ENCODE measurements around the gene GALM.
A peak's percentile ranks its signal among the peaks of the same experiment; 100 is the strongest.

Gene GALM

GRCh38 chr2:38690499-38691420 is 24.8 kb downstream of the GALM start:
- TF ChIP-seq, protein P1, sequence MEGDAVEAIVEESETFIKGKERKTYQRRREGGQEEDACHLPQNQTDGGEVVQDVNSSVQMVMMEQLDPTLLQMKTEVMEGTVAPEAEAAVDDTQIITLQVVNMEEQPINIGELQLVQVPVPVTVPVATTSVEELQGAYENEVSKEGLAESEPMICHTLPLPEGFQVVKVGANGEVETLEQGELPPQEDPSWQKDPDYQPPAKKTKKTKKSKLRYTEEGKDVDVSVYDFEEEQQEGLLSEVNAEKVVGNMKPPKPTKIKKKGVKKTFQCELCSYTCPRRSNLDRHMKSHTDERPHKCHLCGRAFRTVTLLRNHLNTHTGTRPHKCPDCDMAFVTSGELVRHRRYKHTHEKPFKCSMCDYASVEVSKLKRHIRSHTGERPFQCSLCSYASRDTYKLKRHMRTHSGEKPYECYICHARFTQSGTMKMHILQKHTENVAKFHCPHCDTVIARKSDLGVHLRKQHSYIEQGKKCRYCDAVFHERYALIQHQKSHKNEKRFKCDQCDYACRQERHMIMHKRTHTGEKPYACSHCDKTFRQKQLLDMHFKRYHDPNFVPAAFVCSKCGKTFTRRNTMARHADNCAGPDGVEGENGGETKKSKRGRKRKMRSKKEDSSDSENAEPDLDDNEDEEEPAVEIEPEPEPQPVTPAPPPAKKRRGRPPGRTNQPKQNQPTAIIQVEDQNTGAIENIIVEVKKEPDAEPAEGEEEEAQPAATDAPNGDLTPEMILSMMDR (conservative IDR thresholded peaks at IDR 0.05; ENCODE audit: low read depth) = no peak
- peak; percentile 94 for DNase-seq (ENCODE audit: low spot score)
- ChIA-PET CTCF (interaction anchor here (0.6 to 0.7 kb wide), 2 partner anchors 313 to 740 kb away, joined by 4 read pairs; no protein-coding TSS in a partner anchor), POLR2A (ENCODE audit: low non-redundant PET) (no interaction called here)
- H3K27ac ChIP-seq = peak overlapping the region; percentile 91

DNA sequence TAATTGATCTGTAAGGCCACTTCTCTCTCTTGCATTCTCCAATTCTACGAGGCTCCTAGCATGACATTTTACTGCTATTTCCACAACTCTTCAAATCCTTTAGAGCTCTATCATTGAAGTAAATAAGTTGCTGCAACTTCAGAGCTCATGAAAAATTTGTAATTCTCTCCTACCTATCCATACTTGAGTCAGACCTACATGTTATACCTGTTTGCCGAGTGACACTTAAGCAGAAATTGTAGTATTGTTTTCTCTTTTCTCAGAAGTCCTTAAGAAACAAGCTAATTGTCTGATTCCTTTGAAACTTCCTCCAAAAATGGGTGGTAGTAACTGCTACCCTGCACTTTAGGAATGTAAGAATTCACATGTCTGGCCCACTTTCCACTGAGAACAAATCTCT is 26.1 kb downstream of the GALM start:
- TF ChIP-seq, protein P1 (conservative IDR thresholded peaks at IDR 0.05; ENCODE audit: low read depth) = no peak

GRCh38 chr2:38692636-38693318 is 26.9 kb downstream of the GALM start:
- TF ChIP-seq, protein P1 (conservative IDR thresholded peaks at IDR 0.05; ENCODE audit: low read depth) = no peak

More for the DNA sequence above, 26.1 kb downstream of the GALM start:
- POLR2A ChIA-PET (ENCODE audit: low non-redundant PET) = no interaction called here
- CTCF ChIA-PET = interaction anchor here (0.6 to 0.7 kb wide), 2 partner anchors 707 to 1819 kb away, joined by 3 to 6 read pairs; no protein-coding TSS in a partner anchor
- H3K27ac ChIP-seq = no peak overlapping the region
- no peak for DNase-seq (ENCODE audit: low spot score)

GRCh38 chr2:38697116-38697840 is 31.4 kb downstream of the GALM start:
- ChIA-PET CTCF (no interaction called here), POLR2A (ENCODE audit: low non-redundant PET) (no interaction called here)
- TF ChIP-seq, protein P1 (conservative IDR thresholded peaks at IDR 0.05; ENCODE audit: low read depth) = no peak
- no peak overlapping the region for H3K27ac ChIP-seq
- no peak for DNase-seq (ENCODE audit: low spot score)

More at GRCh38 chr2:38692636-38693318, 26.9 kb downstream of the GALM start:
- peak; percentile 48 for DNase-seq (ENCODE audit: low spot score)
- ChIA-PET CTCF (interaction anchor here (0.6 kb wide), 1 partner anchor 708 kb away, joined by 3 read pairs; no protein-coding TSS in a partner anchor), POLR2A (ENCODE audit: low non-redundant PET) (no interaction called here)
- peak overlapping the region; percentile 65 for H3K27ac ChIP-seq

GRCh38 chr2:38698467-38699003 is 32.6 kb downstream of the GALM start:
- ChIA-PET POLR2A (ENCODE audit: low non-redundant PET) (no interaction called here), CTCF (interaction anchor here (0.6 kb wide), 1 partner anchor 42 kb away, joined by 3 read pairs; no protein-coding TSS in a partner anchor)
- TF ChIP-seq, protein P1 (conservative IDR thresholded peaks at IDR 0.05; ENCODE audit: low read depth) = no peak

More at GRCh38 chr2:38698467-38699003, 32.6 kb downstream of the GALM start:
- DNase-seq (ENCODE audit: low spot score) = no peak
- no peak overlapping the region for H3K27ac ChIP-seq
